ENCODE data around the gene DENND4C.

GRCh38 chr9:19271081-19271480 is 40.6 kb downstream of the DENND4C start:
- no peak for TF ChIP-seq CTCF (IDR thresholded peaks at IDR 0.05; ENCODE audit: insufficient read depth, low read length, poor library complexity, severe bottlenecking)
- TF ChIP-seq EZH2phosphoT487 (conservative IDR thresholded peaks at IDR 0.05; ENCODE audit: low read length), result no peak

Measured in SU-DHL-6 (cell line).